Stimulated activated CD8-positive, alpha-beta memory T cell treated with anti-CD3 and anti-CD28 coated beads, Interleukin-4, amount 100 ng/mL, for 48 hours (primary cell): ENCODE data around the gene MSANTD7.
"Not testable (repeated sequence)": the region's sequence is repeated elsewhere in the genome, so short reads cannot be mapped to it uniquely, and the experiment has no call there.

Experiments used
- DNase-seq: peaks from one replicate; pipeline ENCODE4 v3.0.0-alpha.2; 2020

Gene MSANTD7

DNA sequence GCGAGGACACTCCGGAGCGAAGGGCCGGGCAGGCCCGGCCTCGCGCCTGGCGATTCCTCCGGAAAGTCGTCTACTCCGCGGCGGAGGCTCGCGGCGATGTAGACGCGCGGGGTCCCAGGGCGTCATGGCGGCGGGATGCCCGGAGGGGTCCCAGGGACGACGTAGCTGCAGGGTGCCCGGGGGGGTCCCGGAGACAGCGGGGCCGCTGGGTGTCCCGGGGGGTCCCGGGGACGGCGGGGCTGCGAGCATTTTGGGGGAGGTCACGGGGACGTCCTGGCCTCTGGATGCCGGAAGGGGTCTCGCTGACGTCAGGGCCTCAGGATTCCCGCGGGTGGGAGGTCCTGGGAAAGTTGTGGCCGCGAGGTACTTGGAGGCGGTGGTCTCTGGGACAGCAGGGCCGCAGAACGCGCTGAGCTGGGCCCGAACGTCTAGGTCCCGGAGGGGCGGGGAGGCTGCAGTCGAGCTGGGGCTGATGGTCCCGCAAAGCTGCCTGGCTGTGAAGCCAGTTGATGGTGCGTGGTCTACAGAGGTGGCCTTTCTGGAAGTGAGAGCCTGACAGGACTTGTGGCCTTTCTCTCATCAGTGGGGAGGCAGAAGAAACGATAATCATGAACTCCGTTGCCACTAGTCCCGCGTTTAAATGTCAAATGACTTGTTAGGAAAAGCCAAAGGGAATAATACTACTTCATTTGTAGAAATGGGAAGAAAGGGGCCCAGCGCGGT, 637 bp downstream of the MSANTD7 start:
- peak; percentile 51 for DNase-seq

DNA sequence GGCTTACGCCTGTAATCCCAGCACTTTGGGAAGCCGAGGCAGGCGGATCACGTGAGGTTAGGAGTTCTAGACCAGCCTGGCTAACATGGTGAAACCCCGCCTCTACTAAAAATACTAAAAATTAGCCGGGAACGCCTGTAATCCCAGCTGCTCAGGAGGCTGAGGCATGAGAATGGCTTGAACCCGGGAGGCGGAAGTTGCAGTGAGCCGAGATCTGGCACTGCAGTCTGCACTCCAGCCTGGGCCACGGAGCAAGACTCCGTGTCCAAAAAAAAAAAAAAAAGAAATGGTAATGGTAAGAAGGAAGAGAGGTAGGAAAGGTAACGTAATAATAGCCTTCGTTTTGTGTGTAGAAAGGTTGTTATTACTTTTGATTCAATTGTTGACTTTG, 1.2 kb downstream of the MSANTD7 start:
- no peak for DNase-seq

DNA sequence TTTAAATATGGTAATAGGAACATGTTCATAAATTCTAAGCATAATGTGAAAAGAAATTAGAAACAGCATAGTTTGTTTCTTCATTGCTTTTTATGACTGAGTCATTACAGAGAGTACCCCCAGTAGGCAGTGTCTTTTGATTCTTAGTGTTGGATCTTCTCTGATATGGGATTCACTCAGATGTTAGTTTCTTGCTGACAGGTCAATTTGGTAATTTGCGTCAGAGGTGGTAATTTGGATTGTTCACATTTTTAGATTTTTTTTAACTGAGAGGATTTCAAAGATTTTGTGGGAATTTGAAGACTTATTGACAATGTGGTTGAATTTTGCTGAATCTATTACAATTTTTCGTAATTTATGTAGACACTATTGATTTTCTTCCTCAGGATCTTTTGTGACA, 2.1 kb downstream of the MSANTD7 start:
- no peak for DNase-seq

DNA sequence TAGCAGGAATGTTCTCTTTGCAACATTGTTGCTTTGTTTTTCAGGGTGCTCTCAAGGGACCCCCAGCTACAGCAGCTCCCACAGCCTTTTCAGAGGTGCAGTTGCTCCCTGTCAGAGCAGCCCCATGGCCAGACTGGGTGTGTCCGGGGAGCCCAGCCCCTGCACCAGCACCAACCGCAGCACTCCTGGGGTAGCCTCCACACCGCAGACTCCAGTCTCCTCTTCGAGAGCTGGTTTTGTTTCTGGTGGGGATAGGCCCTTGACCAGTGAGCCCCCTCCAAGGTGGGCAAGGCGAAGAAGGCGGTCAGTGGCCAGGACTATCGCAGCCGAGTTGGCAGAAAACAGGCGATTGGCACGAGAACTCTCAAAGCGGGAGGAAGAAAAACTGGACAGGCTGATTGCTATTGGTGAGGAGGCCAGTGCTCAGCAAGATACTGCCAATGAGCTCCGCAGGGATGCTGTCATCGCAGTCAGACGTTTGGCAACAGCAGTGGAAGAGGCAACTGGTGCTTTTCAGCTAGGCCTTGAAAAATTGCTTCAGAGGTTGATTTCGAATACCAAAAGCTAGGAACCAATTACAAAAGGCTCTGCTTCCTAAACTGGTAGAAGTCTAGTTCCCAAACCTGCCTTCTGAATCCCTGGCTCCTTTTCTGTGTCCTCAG, 5.4 kb downstream of the MSANTD7 start:
- no peak for DNase-seq

DNA sequence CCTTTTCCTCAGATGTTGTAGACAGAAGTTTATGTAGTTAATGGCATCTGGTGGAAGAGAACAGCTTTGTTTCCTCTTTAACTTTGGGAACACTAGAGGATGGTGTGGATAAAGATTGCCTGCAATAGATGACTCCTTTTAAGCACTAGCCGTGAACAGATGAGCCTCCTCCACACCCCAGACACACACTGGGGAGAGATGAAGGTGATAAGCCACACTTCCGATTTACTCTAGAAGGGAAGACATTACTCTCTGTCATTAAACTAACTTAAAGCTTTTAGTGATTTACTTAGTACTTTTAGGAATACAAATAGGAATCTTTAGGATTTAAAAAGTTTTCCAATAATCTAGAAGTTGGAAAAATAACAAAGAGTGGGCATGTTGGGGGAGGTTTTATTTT, 6.8 kb downstream of the MSANTD7 start:
- no peak for DNase-seq

DNA sequence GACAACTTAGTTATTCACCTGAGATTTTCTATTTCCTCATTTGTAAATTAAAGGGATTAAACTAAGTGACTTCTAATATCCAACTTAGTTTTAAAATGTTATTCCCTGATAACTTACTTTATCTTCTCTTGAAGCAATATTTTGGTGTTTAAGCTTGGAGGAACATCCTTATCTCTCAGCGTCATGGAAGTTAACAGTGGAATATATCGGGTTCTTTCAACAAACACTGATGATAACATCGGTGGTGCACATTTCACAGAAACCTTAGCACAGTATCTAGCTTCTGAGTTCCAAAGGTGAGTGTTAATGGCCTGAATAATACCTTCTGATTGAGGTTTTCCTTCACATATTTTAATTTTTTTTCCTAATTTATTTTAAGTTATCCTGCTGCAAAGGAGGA, 14.1 kb downstream of the MSANTD7 start:
- DNase-seq: no peak

DNA sequence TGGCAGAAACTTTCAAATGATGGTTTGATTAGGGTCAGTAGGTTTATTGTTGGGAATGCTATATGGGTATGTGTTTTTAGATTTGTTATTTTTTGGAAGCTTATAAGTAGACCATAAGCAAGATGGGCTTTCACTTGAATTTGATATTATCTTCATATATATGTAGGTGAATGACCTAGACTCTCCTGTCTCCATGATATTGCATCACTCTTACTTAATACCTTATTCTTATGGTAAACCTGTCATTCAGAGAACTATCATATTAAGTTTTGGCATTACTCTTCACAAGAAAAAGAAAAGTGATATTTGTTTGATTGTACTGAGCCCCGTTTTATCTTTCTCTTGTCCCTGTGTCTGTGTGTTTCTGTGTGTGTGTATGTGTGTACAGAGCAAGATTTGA, 17.3 kb downstream of the MSANTD7 start:
- no peak for DNase-seq

DNA sequence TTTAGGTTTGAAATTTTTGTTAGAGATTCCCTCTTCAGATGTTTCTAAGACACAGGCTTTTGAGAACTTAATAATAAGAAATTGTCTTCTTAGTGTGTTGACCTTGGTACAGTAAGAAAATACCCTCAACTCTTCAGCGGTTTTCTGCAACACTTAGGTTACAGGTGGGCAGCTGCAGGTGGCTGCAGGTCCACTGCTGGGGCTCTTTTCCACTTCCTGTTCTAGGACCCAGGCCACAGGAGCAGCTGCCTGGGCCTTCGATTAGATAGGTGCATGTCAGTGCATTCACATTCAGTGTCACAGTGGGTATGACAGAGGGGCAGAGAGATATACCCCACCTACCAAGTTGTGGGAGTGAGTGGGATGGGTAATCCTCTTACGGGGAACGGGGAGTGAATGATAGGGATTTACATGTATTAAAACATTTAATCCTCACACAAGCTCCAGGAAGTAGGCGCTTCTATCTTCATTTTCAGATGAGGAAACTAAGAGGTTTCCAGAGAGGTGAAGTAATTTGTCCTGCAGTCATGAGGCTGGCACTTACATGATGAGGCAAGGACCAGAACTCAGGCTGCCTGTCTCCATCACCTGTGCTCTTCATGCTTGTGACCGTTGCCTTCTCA, 20.3 kb downstream of the MSANTD7 start:
- no peak for DNase-seq

GRCh38 chr10:14859043-14859442, 20.9 kb downstream of the MSANTD7 start:
- DNase-seq: no peak

GRCh38 chr10:14859775-14860174, 21.7 kb downstream of the MSANTD7 start:
- DNase-seq: no peak

DNA sequence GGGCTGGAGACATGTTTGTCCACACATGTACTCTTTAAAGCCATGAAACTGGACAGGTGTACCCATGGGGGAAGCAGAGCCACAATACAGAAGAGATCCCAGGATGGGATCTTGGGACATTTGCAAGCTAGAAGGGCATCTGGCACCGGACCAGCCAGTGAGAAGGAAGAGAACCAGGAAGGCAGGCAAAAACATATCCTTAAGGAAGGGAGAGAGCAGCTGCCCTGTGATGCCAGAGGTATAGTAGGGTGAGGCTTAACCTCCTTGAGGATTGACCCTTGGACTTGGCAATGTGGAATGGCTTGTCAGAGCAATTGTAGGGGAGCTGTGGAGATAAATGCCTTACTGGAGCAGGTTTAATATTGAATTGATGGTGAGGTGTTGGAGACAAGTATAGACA, 22.7 kb downstream of the MSANTD7 start:
- no peak for DNase-seq

GRCh38 chr10:14864466-14864865, 26.4 kb downstream of the MSANTD7 start:
- not testable (repeated sequence) for DNase-seq

GRCh38 chr10:14864871-14865270, 26.8 kb downstream of the MSANTD7 start:
- not testable (repeated sequence) for DNase-seq

DNA sequence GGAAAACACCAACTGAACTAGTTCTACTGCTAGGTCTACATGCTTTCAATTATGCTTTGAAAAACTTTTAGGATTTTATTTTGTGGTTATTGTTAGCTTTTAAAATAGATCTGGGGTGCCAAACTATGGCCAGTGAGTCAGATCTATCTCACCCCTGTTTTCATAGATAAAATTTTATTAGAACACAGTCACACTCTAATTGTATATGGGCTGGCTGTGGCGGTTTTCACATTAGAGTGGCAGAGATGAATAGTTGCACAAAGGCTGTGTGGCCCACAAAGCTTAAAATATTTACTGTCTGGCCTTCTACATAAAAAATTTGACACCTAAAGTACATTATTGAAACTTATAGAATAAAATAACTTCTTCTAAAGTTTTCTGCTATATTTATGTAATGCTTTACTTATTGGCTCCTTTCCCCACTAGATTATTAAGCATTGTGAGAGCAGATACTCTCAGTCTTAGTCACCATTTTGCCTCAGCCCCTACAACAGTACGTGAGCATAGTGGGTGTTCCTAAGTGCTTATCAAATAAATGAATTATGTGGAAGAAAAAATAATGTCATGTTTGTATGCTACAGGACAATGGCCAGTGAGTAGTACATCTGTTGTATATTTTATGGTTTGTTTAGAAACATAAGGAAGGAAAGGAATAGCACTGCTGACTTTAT, 35.1 kb downstream of the MSANTD7 start:
- no peak for DNase-seq

GRCh38 chr10:14875941-14876340, 37.8 kb downstream of the MSANTD7 start:
- DNase-seq: no peak

- DNase-seq: no peak
Observed at GRCh38 chr10:14876764-14877163, 38.7 kb downstream of the MSANTD7 start.

DNA sequence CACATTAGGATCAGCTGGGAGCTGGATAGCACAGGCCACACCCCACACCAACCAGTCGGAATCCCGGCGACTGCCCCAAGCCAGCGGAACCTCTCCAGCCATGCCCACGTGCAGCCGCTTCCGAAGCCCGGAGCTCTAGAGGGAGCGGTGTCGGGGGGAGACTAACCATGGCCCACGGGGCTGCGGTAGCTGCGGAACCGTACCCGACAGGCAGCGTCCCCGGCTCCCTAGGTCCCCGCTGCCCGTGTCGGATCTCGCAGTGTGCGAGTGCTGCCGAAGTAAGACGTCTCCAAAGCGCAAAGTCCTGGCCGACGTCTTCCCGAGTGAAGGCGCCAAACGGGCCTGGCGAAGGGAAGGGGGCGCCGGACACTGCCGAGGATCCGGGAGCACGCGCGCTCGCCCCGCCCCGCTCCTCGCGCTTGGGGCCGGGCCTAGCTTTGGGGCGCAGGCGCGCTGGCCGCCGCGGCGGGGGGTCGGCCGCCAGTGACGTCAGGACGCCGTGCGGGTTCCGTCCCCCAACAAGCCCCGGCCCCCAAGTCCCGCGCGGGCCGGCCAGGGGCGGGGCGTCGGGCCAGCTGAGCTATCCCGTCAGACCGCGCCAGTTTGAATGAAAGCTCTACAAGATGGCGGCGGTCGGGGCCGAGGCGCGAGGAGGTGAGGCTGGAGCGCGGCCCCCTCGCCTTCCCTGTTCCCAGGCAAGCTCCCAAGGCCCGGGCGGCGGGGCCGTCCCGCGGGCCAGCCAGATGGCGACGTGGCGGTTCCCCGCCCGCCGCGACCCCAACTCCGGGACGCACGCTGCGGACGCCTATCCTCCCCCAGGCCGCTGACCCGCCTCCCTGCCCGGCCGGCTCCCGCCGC, 40.4 kb downstream of the MSANTD7 start, which contains the start of gene SUV39H2:
Gene SUV39H2, plus strand, starts transcription at position 601 of the 858 bp plus-strand sequence. Its CDS starts 23 bp downstream, at position 624.
- DNase-seq: peak; percentile 95

- peak; percentile 57 for DNase-seq
Observed at GRCh38 chr10:14879124-14879927, 41.2 kb downstream of the MSANTD7 start.

- no peak for DNase-seq
Observed at GRCh38 chr10:14879928-14880193, 41.8 kb downstream of the MSANTD7 start.

- no peak for DNase-seq
Observed at GRCh38 chr10:14880229-14880628, 42.1 kb downstream of the MSANTD7 start.

DNA sequence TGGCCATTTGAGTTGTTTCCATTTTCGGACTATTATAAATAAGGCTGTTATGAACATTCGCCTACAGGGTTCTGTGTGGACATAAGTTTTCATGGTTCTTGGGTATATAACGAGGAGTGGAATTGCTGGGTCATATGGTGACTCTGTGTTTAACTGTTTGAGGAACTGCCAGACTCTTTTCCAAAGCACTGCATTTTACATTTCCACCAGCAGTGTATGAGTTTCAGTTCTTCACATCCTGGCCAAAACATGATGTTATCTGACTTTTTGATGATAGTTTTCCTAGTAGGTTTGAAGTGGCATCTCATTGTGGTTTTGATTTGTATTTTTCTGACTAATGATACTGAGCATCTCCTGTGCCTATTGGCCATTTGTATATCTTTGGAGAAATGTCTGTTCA, 46.0 kb downstream of the MSANTD7 start:
- DNase-seq: no peak
